Measurements from ENCODE around the gene STK32C.

STK32C gene

DNA sequence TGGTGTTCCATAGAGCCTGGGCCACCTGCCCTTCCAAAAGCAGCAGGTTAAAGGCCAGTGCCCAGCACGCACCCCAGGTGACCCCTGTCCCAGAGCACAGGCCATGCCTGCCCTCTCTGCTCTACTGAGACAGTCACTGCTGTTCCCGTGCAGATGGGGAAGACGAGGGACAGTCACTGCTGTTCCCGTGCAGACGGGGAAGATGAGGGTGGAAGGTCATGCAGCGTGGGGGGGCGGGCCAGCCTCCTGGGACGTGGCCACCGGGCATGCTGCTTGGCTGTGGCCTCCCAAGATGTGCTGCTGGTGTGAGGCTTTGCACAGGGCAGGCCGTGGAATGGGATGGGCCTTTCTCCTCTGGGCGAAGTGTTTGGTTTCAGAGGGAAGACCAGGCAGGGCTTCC is 42.6 kb upstream of the STK32C start:
- no peaks in the 10 kb centered on the region for H3K27me3 ChIP-seq (ENCODE audit: control insufficient read depth, insufficient read depth, low read length)
- no peak overlapping the region for H3K27ac ChIP-seq (ENCODE audit: low read length)
- no peaks in the 10 kb centered on the region for H3K4me1 ChIP-seq (ENCODE audit: control insufficient read depth, insufficient read depth, low read length)
- no peaks in the 10 kb centered on the region for H3K9me3 ChIP-seq (ENCODE audit: control insufficient read depth, insufficient read depth, low read length)
- no peak for DNase-seq (ENCODE audit: low read depth, low spot score)
- no peaks in the 10 kb centered on the region; the same call in 1 of the 2 replicates for H3K36me3 ChIP-seq (ENCODE audit: control insufficient read depth, insufficient read depth, low read length)
- WGBS (ENCODE audit: insufficient coverage, insufficient read length) = no CpG with 5 or more reads among the region's 11 CpGs
- no peak overlapping the region for H3K4me3 ChIP-seq (ENCODE audit: low read length)

DNA sequence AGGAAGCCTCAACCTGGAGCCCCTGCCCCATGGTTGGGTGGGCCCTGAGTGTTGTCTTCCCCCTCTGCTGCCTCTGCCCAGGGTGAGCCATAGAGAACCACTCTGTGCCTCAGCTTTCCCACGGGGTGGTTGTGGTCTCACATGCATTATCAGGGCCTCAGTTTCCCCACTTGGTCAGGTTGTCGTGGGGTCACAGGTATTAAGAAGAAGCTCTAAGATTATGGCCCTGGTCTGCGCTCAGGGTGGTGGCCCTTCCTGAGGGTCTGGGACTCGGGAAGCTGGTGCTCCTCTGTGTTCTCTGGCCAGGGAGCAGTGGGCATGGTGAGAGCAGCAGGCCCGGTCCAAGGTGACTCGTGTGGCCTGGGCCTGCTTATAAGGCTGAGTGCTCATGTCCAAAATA is 42.0 kb upstream of the STK32C start:
- H3K4me1 ChIP-seq (ENCODE audit: control insufficient read depth, insufficient read depth, low read length) = no peaks in the 10 kb centered on the region
- H3K4me3 ChIP-seq (ENCODE audit: low read length) = no peak overlapping the region
- H3K36me3 ChIP-seq (ENCODE audit: control insufficient read depth, insufficient read depth, low read length) = no peaks in the 10 kb centered on the region; the same call in 1 of the 2 replicates
- no peak for DNase-seq (ENCODE audit: low read depth, low spot score)
- H3K9me3 ChIP-seq (ENCODE audit: control insufficient read depth, insufficient read depth, low read length) = no peaks in the 10 kb centered on the region
- no peaks in the 10 kb centered on the region for H3K27me3 ChIP-seq (ENCODE audit: control insufficient read depth, insufficient read depth, low read length)
- no CpG with 5 or more reads among the region's 6 CpGs for WGBS (ENCODE audit: insufficient coverage, insufficient read length)
- no peak overlapping the region for H3K27ac ChIP-seq (ENCODE audit: low read length)

GRCh38 chr10:132347931-132348267 is 40.1 kb upstream of the STK32C start:
- no CpG with 5 or more reads among the region's 13 CpGs for WGBS (ENCODE audit: insufficient coverage, insufficient read length)
- H3K27ac ChIP-seq (ENCODE audit: low read length) = no peak overlapping the region

DNA sequence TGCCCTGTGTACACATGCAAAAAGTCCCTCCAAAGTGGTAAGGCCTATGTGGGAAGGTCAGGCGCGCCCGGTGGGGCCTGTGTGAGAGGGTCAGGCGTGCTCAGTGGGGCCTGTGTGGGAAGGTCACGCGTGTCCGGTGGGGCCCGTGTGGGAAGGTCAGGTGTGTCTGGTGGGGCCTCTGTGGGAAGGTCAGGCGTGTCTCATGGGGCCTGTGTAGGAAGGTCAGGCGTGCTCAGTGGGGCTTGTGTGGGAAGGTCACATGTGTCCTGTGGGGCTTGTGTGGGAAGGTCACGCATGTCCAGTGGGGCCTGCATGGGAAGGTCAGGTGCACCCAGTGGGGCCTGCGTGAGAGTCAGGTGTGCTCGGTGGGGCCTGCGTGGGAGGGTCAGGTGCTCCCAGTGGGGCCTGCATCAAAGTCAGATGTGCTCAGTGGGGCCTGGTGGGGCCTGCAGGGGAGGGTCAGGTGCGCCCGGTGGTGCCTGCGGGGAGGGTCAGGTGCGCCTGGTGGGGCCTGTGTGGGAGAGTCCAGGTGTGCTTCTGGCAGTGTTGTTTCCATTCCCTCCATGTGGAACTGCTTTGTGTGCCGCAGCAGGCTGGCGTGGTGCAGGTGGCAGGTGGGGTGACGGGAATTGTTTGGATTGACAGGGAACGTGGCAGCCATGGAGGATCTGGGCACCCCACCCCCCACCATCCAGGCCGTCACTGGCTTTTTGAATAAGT is 39.6 kb upstream of the STK32C start:
- Histone ChIP-seq H3K27ac (ENCODE audit: low read length) (no peak overlapping the region), H3K4me1 (ENCODE audit: control insufficient read depth, insufficient read depth, low read length) (no peaks in the 10 kb centered on the region), H3K27me3 (ENCODE audit: control insufficient read depth, insufficient read depth, low read length) (no peaks in the 10 kb centered on the region), H3K4me3 (ENCODE audit: low read length) (no peak overlapping the region), H3K36me3 (ENCODE audit: control insufficient read depth, insufficient read depth, low read length) (no peaks in the 10 kb centered on the region), H3K9me3 (ENCODE audit: control insufficient read depth, insufficient read depth, low read length) (no peaks in the 10 kb centered on the region)
- no peak for DNase-seq (ENCODE audit: low read depth, low spot score)
- no CpG with 5 or more reads among the region's 23 CpGs for WGBS (ENCODE audit: insufficient coverage, insufficient read length)

More at GRCh38 chr10:132347931-132348267, 40.1 kb upstream of the STK32C start:
- H3K36me3 ChIP-seq (ENCODE audit: control insufficient read depth, insufficient read depth, low read length) = no peaks in the 10 kb centered on the region
- H3K9me3 ChIP-seq (ENCODE audit: control insufficient read depth, insufficient read depth, low read length) = no peaks in the 10 kb centered on the region
- no peaks in the 10 kb centered on the region for H3K27me3 ChIP-seq (ENCODE audit: control insufficient read depth, insufficient read depth, low read length)
- no peak overlapping the region for H3K4me3 ChIP-seq (ENCODE audit: low read length)
- DNase-seq (ENCODE audit: low read depth, low spot score) = no peak
- H3K4me1 ChIP-seq (ENCODE audit: control insufficient read depth, insufficient read depth, low read length) = no peaks in the 10 kb centered on the region

DNA sequence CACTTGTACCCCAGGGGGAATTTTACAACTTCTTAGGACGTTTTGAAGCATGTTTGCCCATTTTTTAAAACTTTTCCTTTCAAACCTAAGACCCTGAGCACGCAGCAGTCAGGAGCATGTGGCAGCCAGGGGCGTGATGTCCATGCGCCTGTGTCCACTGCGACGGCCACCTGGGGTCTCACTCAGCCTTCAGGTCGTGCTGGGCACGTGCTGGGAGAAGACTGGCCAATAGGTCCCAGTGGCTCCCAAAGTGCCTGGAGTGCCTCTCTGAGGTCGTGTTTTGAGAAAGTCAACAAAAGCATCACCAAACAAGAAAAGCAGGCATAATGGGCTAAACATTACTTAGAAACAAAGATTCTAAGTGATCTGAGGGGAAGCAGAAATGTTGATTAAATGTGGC is 39.1 kb upstream of the STK32C start:
- no peaks in the 10 kb centered on the region for H3K9me3 ChIP-seq (ENCODE audit: control insufficient read depth, insufficient read depth, low read length)
- no CpG with 5 or more reads among the region's 9 CpGs for WGBS (ENCODE audit: insufficient coverage, insufficient read length)
- no peaks in the 10 kb centered on the region for H3K36me3 ChIP-seq (ENCODE audit: control insufficient read depth, insufficient read depth, low read length)
- no peaks in the 10 kb centered on the region for H3K4me1 ChIP-seq (ENCODE audit: control insufficient read depth, insufficient read depth, low read length)
- H3K27ac ChIP-seq (ENCODE audit: low read length) = no peak overlapping the region
- DNase-seq (ENCODE audit: low read depth, low spot score) = no peak
- no peaks in the 10 kb centered on the region for H3K27me3 ChIP-seq (ENCODE audit: control insufficient read depth, insufficient read depth, low read length)
- no peak overlapping the region for H3K4me3 ChIP-seq (ENCODE audit: low read length)

DNA sequence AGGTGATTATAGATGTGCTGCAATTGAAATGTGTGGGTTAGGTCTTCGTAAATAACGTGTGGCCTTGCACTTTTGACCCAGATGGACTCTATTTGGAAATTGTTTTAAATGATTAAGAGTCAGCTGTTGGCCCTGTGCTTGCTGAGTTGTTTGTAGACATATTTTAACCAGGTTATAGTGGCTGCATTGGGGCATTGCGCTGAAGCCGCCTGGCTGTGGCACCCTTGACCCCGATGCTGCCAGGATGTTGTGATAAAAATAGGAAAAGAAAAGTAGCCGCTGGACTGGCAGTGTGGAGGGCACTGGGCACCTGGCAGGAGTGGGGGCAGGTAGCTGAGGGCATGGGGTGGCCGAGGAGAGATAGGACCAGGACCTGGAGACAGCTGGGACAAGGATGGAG is 37.6 kb upstream of the STK32C start:
- DNase-seq (ENCODE audit: low read depth, low spot score) = no peak
- Histone ChIP-seq H3K9me3 (ENCODE audit: control insufficient read depth, insufficient read depth, low read length) (no peaks in the 10 kb centered on the region), H3K36me3 (ENCODE audit: control insufficient read depth, insufficient read depth, low read length) (no peaks in the 10 kb centered on the region), H3K4me3 (ENCODE audit: low read length) (no peak overlapping the region), H3K27me3 (ENCODE audit: control insufficient read depth, insufficient read depth, low read length) (no peaks in the 10 kb centered on the region), H3K4me1 (ENCODE audit: control insufficient read depth, insufficient read depth, low read length) (no peaks in the 10 kb centered on the region), H3K27ac (ENCODE audit: low read length) (no peak overlapping the region)
- WGBS (ENCODE audit: insufficient coverage, insufficient read length) = no CpG with 5 or more reads among the region's 7 CpGs

DNA sequence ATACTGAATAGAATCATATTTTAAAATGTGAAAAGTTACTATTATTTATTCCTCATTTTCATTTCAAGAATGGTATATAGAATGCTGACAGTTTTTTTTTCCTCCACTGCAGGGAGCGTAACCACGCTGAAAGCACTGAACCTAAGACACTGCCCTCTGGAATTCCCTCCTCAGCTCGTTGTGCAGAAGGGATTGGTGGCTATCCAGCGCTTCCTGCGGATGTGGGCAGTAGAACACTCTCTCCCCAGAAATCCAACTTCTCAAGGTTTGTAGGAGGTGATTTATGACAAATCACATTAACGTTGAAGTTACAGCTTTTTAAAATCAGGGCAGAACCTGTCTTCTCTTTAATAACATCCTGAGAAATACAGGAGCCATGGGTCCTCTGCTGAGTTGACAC is 36.6 kb upstream of the STK32C start:
- WGBS (ENCODE audit: insufficient coverage, insufficient read length) = no CpG with 5 or more reads among the region's 6 CpGs
- Histone ChIP-seq H3K27ac (ENCODE audit: low read length) (no peak overlapping the region), H3K4me1 (ENCODE audit: control insufficient read depth, insufficient read depth, low read length) (no peaks in the 10 kb centered on the region), H3K4me3 (ENCODE audit: low read length) (no peak overlapping the region), H3K36me3 (ENCODE audit: control insufficient read depth, insufficient read depth, low read length) (no peaks in the 10 kb centered on the region), H3K9me3 (ENCODE audit: control insufficient read depth, insufficient read depth, low read length) (no peaks in the 10 kb centered on the region), H3K27me3 (ENCODE audit: control insufficient read depth, insufficient read depth, low read length) (no peaks in the 10 kb centered on the region)
- DNase-seq (ENCODE audit: low read depth, low spot score) = no peak

GRCh38 chr10:132342553-132342952 is 34.8 kb upstream of the STK32C start:
- Histone ChIP-seq H3K4me3 (ENCODE audit: low read length) (no peak overlapping the region), H3K9me3 (ENCODE audit: control insufficient read depth, insufficient read depth, low read length) (no peaks in the 10 kb centered on the region), H3K36me3 (ENCODE audit: control insufficient read depth, insufficient read depth, low read length) (no peaks in the 10 kb centered on the region), H3K4me1 (ENCODE audit: control insufficient read depth, insufficient read depth, low read length) (no peaks in the 10 kb centered on the region), H3K27ac (ENCODE audit: low read length) (no peak overlapping the region), H3K27me3 (ENCODE audit: control insufficient read depth, insufficient read depth, low read length) (no peaks in the 10 kb centered on the region)
- no CpG with 5 or more reads among the region's 7 CpGs for WGBS (ENCODE audit: insufficient coverage, insufficient read length)
- DNase-seq (ENCODE audit: low read depth, low spot score) = no peak

DNA sequence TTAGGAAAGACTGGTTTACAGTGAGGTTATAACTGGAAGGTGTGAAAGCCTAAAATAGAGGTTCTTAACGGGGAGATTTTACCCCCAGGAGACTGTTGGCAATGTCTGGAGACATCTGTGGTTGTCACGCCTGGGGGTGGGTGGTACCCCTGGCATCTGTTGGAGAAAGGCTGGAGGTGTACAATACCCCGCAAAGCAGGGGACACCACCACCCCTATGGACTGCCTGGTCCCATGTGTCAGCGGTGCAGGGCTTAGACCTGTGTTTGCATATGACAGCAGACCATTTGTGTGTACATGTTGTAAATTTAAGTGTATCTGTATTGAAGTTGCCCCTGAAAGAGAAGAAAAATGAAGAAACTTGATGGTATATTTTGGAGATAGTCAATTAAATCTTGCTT is 34.0 kb upstream of the STK32C start:
- Histone ChIP-seq H3K36me3 (ENCODE audit: control insufficient read depth, insufficient read depth, low read length) (no peaks in the 10 kb centered on the region), H3K4me1 (ENCODE audit: control insufficient read depth, insufficient read depth, low read length) (no peaks in the 10 kb centered on the region), H3K9me3 (ENCODE audit: control insufficient read depth, insufficient read depth, low read length) (no peaks in the 10 kb centered on the region), H3K27me3 (ENCODE audit: control insufficient read depth, insufficient read depth, low read length) (no peaks in the 10 kb centered on the region), H3K4me3 (ENCODE audit: low read length) (no peak overlapping the region), H3K27ac (ENCODE audit: low read length) (no peak overlapping the region)
- WGBS (ENCODE audit: insufficient coverage, insufficient read length) = no CpG with 5 or more reads among the region's 4 CpGs
- no peak for DNase-seq (ENCODE audit: low read depth, low spot score)

- Histone ChIP-seq H3K4me3 (ENCODE audit: low read length) (no peak overlapping the region), H3K27me3 (ENCODE audit: control insufficient read depth, insufficient read depth, low read length) (no peaks in the 10 kb centered on the region), H3K9me3 (ENCODE audit: control insufficient read depth, insufficient read depth, low read length) (no peaks in the 10 kb centered on the region), H3K27ac (ENCODE audit: low read length) (no peak overlapping the region), H3K36me3 (ENCODE audit: control insufficient read depth, insufficient read depth, low read length) (no peaks in the 10 kb centered on the region), H3K4me1 (ENCODE audit: control insufficient read depth, insufficient read depth, low read length) (no peaks in the 10 kb centered on the region)
- WGBS (ENCODE audit: insufficient coverage, insufficient read length) = no CpG with 5 or more reads among the region's 6 CpGs
- DNase-seq (ENCODE audit: low read depth, low spot score) = no peak
Observed at GRCh38 chr10:132341017-132341416, 33.3 kb upstream of the STK32C start.

GRCh38 chr10:132339276-132339675 is 31.5 kb upstream of the STK32C start:
- Histone ChIP-seq H3K9me3 (ENCODE audit: control insufficient read depth, insufficient read depth, low read length) (no peaks in the 10 kb centered on the region), H3K36me3 (ENCODE audit: control insufficient read depth, insufficient read depth, low read length) (no peaks in the 10 kb centered on the region), H3K27me3 (ENCODE audit: control insufficient read depth, insufficient read depth, low read length) (no peaks in the 10 kb centered on the region), H3K4me3 (ENCODE audit: low read length) (no peak overlapping the region), H3K4me1 (ENCODE audit: control insufficient read depth, insufficient read depth, low read length) (no peaks in the 10 kb centered on the region), H3K27ac (ENCODE audit: low read length) (no peak overlapping the region)
- DNase-seq (ENCODE audit: low read depth, low spot score) = no peak
- WGBS (ENCODE audit: insufficient coverage, insufficient read length) = no CpG with 5 or more reads among the region's 11 CpGs
